ENCODE measurements around the gene RRP15. TPM values are rescaled to one million over a fixed set of nuclear protein-coding genes. Genes with fewer than 3 reads are reported as not detected.

Gene RRP15
- total RNA-seq, 1 experiment from 2014 or later: 83.1 TPM

DNA sequence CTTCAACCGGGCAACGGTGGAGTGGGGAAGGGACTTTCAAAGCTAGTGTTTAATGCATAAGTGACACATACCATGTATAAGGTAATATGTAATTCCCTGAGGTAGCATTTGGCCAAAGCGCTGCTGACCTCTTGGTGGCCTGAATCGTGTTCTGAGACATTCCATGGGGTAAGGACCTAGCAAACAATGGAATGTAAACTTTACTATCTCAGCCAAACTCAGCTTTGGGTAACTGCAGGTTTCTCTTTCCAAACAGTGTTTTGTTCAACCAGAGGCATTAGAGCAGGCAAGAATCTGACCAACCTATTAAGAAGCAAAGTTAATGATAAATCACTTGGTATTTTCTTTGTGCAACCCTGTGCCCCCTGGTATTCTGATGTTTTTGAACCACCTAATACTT, 82.0 kb downstream of the RRP15 start:
- intact Hi-C loops (cut with micrococcal nuclease): no loop called here
- ChIA-PET POLR2A (interaction anchor here (1.0 to 2.5 kb wide), 2 partner anchors 9 kb away, joined by 4 to 6 read pairs; no protein-coding TSS in a partner anchor), CTCF (interaction anchor here (0.6 to 1.7 kb wide), 6 partner anchors 13 to 404 kb away, joined by 3 to 6 read pairs (median 4); no protein-coding TSS in a partner anchor)
- Mint-ChIP-seq H3K27ac (ENCODE audit: low read depth, unreplicated experiment) (no peak overlapping the region), H3K4me3 (ENCODE audit: unreplicated experiment) (no peak overlapping the region), H3K4me1 (ENCODE audit: insufficient read depth, unreplicated experiment) (peaks cover 12% of the 10 kb centered on the region), H3K36me3 (ENCODE audit: insufficient read depth, unreplicated experiment) (no peaks in the 10 kb centered on the region), H3K9me3 (ENCODE audit: unreplicated experiment) (no peaks in the 10 kb centered on the region), H3K27me3 (ENCODE audit: insufficient read depth, unreplicated experiment) (no peaks in the 10 kb centered on the region)
- no peak for DNase-seq (ENCODE audit: unreplicated experiment)
- TF ChIP-seq, protein P1, sequence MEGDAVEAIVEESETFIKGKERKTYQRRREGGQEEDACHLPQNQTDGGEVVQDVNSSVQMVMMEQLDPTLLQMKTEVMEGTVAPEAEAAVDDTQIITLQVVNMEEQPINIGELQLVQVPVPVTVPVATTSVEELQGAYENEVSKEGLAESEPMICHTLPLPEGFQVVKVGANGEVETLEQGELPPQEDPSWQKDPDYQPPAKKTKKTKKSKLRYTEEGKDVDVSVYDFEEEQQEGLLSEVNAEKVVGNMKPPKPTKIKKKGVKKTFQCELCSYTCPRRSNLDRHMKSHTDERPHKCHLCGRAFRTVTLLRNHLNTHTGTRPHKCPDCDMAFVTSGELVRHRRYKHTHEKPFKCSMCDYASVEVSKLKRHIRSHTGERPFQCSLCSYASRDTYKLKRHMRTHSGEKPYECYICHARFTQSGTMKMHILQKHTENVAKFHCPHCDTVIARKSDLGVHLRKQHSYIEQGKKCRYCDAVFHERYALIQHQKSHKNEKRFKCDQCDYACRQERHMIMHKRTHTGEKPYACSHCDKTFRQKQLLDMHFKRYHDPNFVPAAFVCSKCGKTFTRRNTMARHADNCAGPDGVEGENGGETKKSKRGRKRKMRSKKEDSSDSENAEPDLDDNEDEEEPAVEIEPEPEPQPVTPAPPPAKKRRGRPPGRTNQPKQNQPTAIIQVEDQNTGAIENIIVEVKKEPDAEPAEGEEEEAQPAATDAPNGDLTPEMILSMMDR (IDR thresholded peaks at IDR 0.05; ENCODE audit: unreplicated experiment): no peak
- no TSS peak for BruUV-seq (replicated peaks)

DNA sequence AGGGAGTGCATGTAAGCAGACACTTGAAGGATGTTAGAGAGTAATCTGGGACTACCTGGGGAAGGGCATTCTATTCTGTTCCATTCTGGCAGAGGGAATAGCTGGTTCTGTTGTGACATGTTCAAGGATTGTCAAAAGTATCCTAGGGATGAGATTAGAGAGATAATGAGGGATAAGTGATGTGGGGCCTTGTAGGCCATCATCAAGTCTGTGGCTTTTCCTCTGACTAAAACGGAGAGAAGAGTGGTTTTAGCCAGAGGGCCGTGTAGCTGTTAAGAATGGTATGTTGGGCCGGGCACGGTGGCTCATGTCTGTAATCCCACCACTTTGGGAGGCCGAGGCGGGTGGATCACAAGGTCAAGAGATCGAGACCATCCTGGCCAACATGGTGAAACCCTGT, 83.6 kb downstream of the RRP15 start:
- Mint-ChIP-seq H3K36me3 (ENCODE audit: insufficient read depth, unreplicated experiment) (no peaks in the 10 kb centered on the region), H3K4me3 (ENCODE audit: unreplicated experiment) (no peak overlapping the region), H3K9me3 (ENCODE audit: unreplicated experiment) (no peaks in the 10 kb centered on the region), H3K27ac (ENCODE audit: low read depth, unreplicated experiment) (no peak overlapping the region), H3K4me1 (ENCODE audit: insufficient read depth, unreplicated experiment) (peaks cover 13% of the 10 kb centered on the region), H3K27me3 (ENCODE audit: insufficient read depth, unreplicated experiment) (no peaks in the 10 kb centered on the region)
- no peak for DNase-seq (ENCODE audit: unreplicated experiment)
- POLR2A ChIA-PET: interaction anchor here (1.0 to 2.5 kb wide), 3 partner anchors 11 to 17 kb away, joined by 3 to 6 read pairs (median 3); no protein-coding TSS in a partner anchor
- TF ChIP-seq, protein P1 (IDR thresholded peaks at IDR 0.05; ENCODE audit: unreplicated experiment): no peak
- BruUV-seq (replicated peaks): no TSS peak
- CTCF ChIA-PET: interaction anchor here (0.6 to 1.3 kb wide), 5 partner anchors 13 to 1048 kb away, joined by 3 to 4 read pairs (median 3); no protein-coding TSS in a partner anchor
- intact Hi-C loops (cut with micrococcal nuclease): no loop called here

GRCh38 chr1:218369688-218370511, 84.8 kb downstream of the RRP15 start:
- TF ChIP-seq, protein P1 (IDR thresholded peaks at IDR 0.05; ENCODE audit: unreplicated experiment): no peak
- no peak for DNase-seq (ENCODE audit: unreplicated experiment)
- H3K27me3 Mint-ChIP-seq (ENCODE audit: insufficient read depth, unreplicated experiment): no peaks in the 10 kb centered on the region
- no peaks in the 10 kb centered on the region for H3K36me3 Mint-ChIP-seq (ENCODE audit: insufficient read depth, unreplicated experiment)
- no peaks in the 10 kb centered on the region for H3K9me3 Mint-ChIP-seq (ENCODE audit: unreplicated experiment)
- H3K4me1 Mint-ChIP-seq (ENCODE audit: insufficient read depth, unreplicated experiment): peaks cover 25% of the 10 kb centered on the region
- POLR2A ChIA-PET: interaction anchor here (0.6 kb wide), 1 partner anchor 10 kb away, joined by 3 read pairs; no protein-coding TSS in a partner anchor
- CTCF ChIA-PET: interaction anchor here (0.6 kb wide), 2 partner anchors 35 to 70 kb away, joined by 3 to 4 read pairs; no protein-coding TSS in a partner anchor
- H3K4me3 Mint-ChIP-seq (ENCODE audit: unreplicated experiment): no peak overlapping the region
- intact Hi-C loops (cut with micrococcal nuclease): no loop called here
- no peak overlapping the region for H3K27ac Mint-ChIP-seq (ENCODE audit: low read depth, unreplicated experiment)
- BruUV-seq (replicated peaks): no TSS peak

DNA sequence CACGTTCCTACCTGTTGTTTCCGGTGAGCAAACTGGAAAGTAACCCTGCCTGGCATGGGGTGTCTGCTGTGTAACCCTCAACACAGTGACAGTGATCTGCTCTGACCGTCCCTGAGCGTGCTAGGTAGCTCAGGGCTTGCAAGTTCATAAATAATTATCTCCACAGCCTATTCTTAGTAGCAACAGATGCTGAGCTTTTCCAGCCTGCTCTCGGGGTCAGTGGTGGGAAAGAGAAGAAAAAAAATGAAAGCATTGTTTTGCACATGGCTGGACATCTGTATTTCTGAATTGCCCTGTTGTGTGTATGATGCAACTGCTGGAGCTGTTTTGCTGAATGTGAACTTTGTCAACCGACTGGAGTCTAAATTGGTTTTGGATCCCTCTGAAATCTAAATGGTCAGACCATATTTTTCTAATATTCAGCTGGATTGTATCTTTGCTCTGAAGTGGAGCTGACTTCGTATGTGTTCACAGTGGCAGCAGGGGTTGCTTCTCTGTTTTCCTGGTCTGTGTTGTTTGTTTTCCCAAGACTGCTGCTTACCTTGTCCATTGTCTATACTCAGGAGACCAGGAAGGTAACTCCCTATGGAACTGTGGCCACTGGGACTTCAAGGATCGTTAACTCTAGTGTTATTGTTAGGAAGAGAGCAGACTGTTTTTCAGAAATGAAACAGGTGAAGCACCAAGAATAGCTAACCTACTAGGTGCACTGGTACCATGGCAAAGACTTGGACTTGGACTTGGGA, 87.0 kb downstream of the RRP15 start:
- H3K4me1 Mint-ChIP-seq (ENCODE audit: insufficient read depth, unreplicated experiment): peaks cover 47% of the 10 kb centered on the region
- ChIA-PET CTCF (interaction anchor here (0.6 to 1.5 kb wide), 5 partner anchors 10 to 26 kb away, joined by 3 to 6 read pairs (median 4); partner anchors contain the start of gene TGFB2), POLR2A (no interaction called here)
- intact Hi-C loops (cut with micrococcal nuclease): no loop called here
- H3K4me3 Mint-ChIP-seq (ENCODE audit: unreplicated experiment): no peak overlapping the region
- no peak overlapping the region for H3K27ac Mint-ChIP-seq (ENCODE audit: low read depth, unreplicated experiment)
- DNase-seq (ENCODE audit: unreplicated experiment): no peak
- no peaks in the 10 kb centered on the region for H3K9me3 Mint-ChIP-seq (ENCODE audit: unreplicated experiment)
- no TSS peak for BruUV-seq (replicated peaks)
- TF ChIP-seq, protein P1 (IDR thresholded peaks at IDR 0.05; ENCODE audit: unreplicated experiment): no peak
- H3K27me3 Mint-ChIP-seq (ENCODE audit: insufficient read depth, unreplicated experiment): no peaks in the 10 kb centered on the region
- H3K36me3 Mint-ChIP-seq (ENCODE audit: insufficient read depth, unreplicated experiment): no peaks in the 10 kb centered on the region
